HG02623 (cell line): ENCODE data around the gene CRHR1.

Source experiments
- ATAC-seq: cut with Tn5 transposase; IDR thresholded peaks from one replicate; pipeline ENCODE4 v1.9.1; 2021; ENCODE audit warnings: moderate library complexity; ENCODE audit not compliant: unreplicated experiment

Gene CRHR1

GRCh38 chr17:45818699-45819098 is 34.6 kb downstream of the CRHR1 start:
- ATAC-seq, result no peak

- no peak for ATAC-seq
Measured at GRCh38 chr17:45819632-45820031, 35.5 kb downstream of the CRHR1 start.

GRCh38 chr17:45820052-45820780 is 36.1 kb downstream of the CRHR1 start:
- ATAC-seq, result no peak

GRCh38 chr17:45821147-45821546 is 37.0 kb downstream of the CRHR1 start:
- ATAC-seq, result no peak

GRCh38 chr17:45823598-45823997 is 39.5 kb downstream of the CRHR1 start:
- no peak for ATAC-seq

GRCh38 chr17:45824475-45824874 is 40.4 kb downstream of the CRHR1 start:
- no peak for ATAC-seq

- no peak for ATAC-seq
Measured at GRCh38 chr17:45824901-45825492, 40.9 kb downstream of the CRHR1 start.

GRCh38 chr17:45825792-45826191 is 41.7 kb downstream of the CRHR1 start:
- ATAC-seq, result no peak

- ATAC-seq, result no peak
Measured at GRCh38 chr17:45826919-45827588, 42.9 kb downstream of the CRHR1 start.

GRCh38 chr17:45828171-45828570 is 44.1 kb downstream of the CRHR1 start:
- no peak for ATAC-seq

- ATAC-seq, result no peak
Measured at GRCh38 chr17:45828582-45829133, 44.5 kb downstream of the CRHR1 start.

GRCh38 chr17:45833920-45834319 is 49.8 kb downstream of the CRHR1 start:
- no peak for ATAC-seq

- no peak for ATAC-seq
Measured at GRCh38 chr17:45834471-45835396, 50.6 kb downstream of the CRHR1 start.

- no peak for ATAC-seq
Measured at GRCh38 chr17:45835481-45835880, 51.4 kb downstream of the CRHR1 start.

- no peak for ATAC-seq
Measured at GRCh38 chr17:45836047-45837044, 52.2 kb downstream of the CRHR1 start.

- ATAC-seq, result no peak
Measured at GRCh38 chr17:45837187-45837586, 53.1 kb downstream of the CRHR1 start.

- no peak for ATAC-seq
Measured at GRCh38 chr17:45837603-45838002, 53.5 kb downstream of the CRHR1 start.

GRCh38 chr17:45838751-45839295 is 54.7 kb downstream of the CRHR1 start:
- no peak for ATAC-seq

GRCh38 chr17:45839442-45839841 is 55.3 kb downstream of the CRHR1 start:
- no peak for ATAC-seq
